HepG2 (cell line): ENCODE data around the gene NFE2L3. TPM values are rescaled to one million over a fixed set of nuclear protein-coding genes. Genes with fewer than 3 reads are reported as not detected.

ENCODE experiments used
- ADNP ChIP-seq: sonication (generic); formaldehyde crosslinking; IDR thresholded peaks from 2 replicates; pipeline ENCODE4 v1.4.0; 2020; ENCODE audit warnings: missing genetic modification reagents
- AKNA ChIP-seq: sonication (generic); formaldehyde crosslinking; IDR thresholded peaks from 2 replicates; pipeline ENCODE4 v1.4.0; 2020; ENCODE audit warnings: missing genetic modification reagents, borderline replicate concordance
- BRCA1 ChIP-seq: sonication (generic); formaldehyde crosslinking; IDR thresholded peaks from 2 replicates; pipeline ENCODE4 v1.4.0; 2020; ENCODE audit warnings: missing genetic modification reagents
- GATA4 ChIP-seq: sonication (generic); IDR thresholded peaks from 2 replicates; pipeline ENCODE4 v1.6.1; 2016; ENCODE audit warnings: antibody characterized with exemption, low read depth, borderline replicate concordance
- GZF1 ChIP-seq: sonication (generic); formaldehyde crosslinking; IDR thresholded peaks from 2 replicates; pipeline ENCODE4 v1.5.1; 2020; ENCODE audit warnings: mild to moderate bottlenecking, missing genetic modification reagents
- HBP1 ChIP-seq: IDR thresholded peaks from 2 replicates; pipeline ENCODE4 v1.6.1; 2016; ENCODE audit warnings: low read depth, control low read depth
- JUNB ChIP-seq: sonication (generic); formaldehyde crosslinking; IDR thresholded peaks from 2 replicates; pipeline ENCODE4 v1.8.0; 2022; ENCODE audit warnings: missing genetic modification reagents, mild to moderate bottlenecking, borderline replicate concordance
- NBN ChIP-seq: fragments of 450-650 bp; conservative IDR thresholded peaks from 2 replicates; pipeline ENCODE4 v1.6.1; 2017
- PREB ChIP-seq: sonication (generic); formaldehyde crosslinking; IDR thresholded peaks from 2 replicates; pipeline ENCODE4 v1.4.0; 2020; ENCODE audit warnings: missing genetic modification reagents
- TCF12 ChIP-seq, 2 experiments: fragments of 450-650 bp in 1 of 2; sonication (generic) in 1 of 2; formaldehyde crosslinking in 1 of 2; IDR thresholded peaks; 2 replicates each; pipeline versions ENCODE4 v1.6.1 to v1.8.0; 2017 to 2022; ENCODE audit warnings: antibody characterized with exemption in 1 of 2, mild to moderate bottlenecking in 1 of 2, missing genetic modification reagents in 1 of 2, moderate library complexity in 1 of 2
- TIGD3 ChIP-seq: sonication (generic); formaldehyde crosslinking; IDR thresholded peaks from 2 replicates; pipeline ENCODE4 v1.5.1; 2020; ENCODE audit warnings: mild to moderate bottlenecking, missing genetic modification reagents, borderline replicate concordance
- ZNF230 ChIP-seq: sonication (generic); formaldehyde crosslinking; IDR thresholded peaks from 2 replicates; pipeline ENCODE4 v1.4.0; 2020; ENCODE audit warnings: mild to moderate bottlenecking, missing genetic modification reagents
- ZNF562 ChIP-seq: sonication (generic); formaldehyde crosslinking; IDR thresholded peaks from 2 replicates; pipeline ENCODE4 v1.8.0; 2022; ENCODE audit warnings: missing genetic modification reagents, borderline replicate concordance
- ZNF570 ChIP-seq: sonication (generic); formaldehyde crosslinking; IDR thresholded peaks from 2 replicates; pipeline ENCODE4 v1.4.0; 2020; ENCODE audit warnings: mild to moderate bottlenecking, missing genetic modification reagents, borderline replicate concordance
- ZNF577 ChIP-seq: sonication (generic); formaldehyde crosslinking; IDR thresholded peaks from 2 replicates; pipeline ENCODE4 v1.4.0; 2020; ENCODE audit warnings: mild to moderate bottlenecking, low read depth, missing genetic modification reagents, borderline replicate concordance
- ZNF746 ChIP-seq: sonication (generic); formaldehyde crosslinking; IDR thresholded peaks from 2 replicates; pipeline ENCODE4 v1.8.0; 2022; ENCODE audit warnings: mild to moderate bottlenecking, missing genetic modification reagents
- ZNF770 ChIP-seq: sonication (generic); formaldehyde crosslinking; IDR thresholded peaks from 2 replicates; pipeline ENCODE4 v1.5.0; 2020; ENCODE audit warnings: mild to moderate bottlenecking, missing genetic modification reagents
- ZNF891 ChIP-seq: sonication (generic); formaldehyde crosslinking; IDR thresholded peaks from 2 replicates; pipeline ENCODE4 v1.5.0; 2020; ENCODE audit warnings: mild to moderate bottlenecking, missing genetic modification reagents
- polyA plus RNA-seq, 8 experiments: library from polyadenylated mRNA; depleted of rRNA in 3 of 8; stranded (reverse) in 7 of 8; unstranded in 1 of 8; fragments of >200 nt; fragmentation: Illumina TruSeq in 4 of 8; extraction: Trizol in 4 of 8; gene quantifications; 2 replicates each; pipeline versions ENCODE4 v1.2.1 to v1.2.3, GENCODE V29; 2011 to 2016; ENCODE audit warnings: low read depth in 4 of 8, missing spikeins in 1 of 8, mixed read lengths in 1 of 8; ENCODE audit not compliant: insufficient read depth in 1 of 8
- total RNA-seq, 5 experiments: library from RNA; depleted of rRNA; stranded (reverse); fragments of >200 nt; fragmentation: Illumina TruSeq; extraction: Trizol; gene quantifications; 2 replicates each; pipeline ENCODE4 v1.2.3, GENCODE V29; 2016; ENCODE audit warnings: low read depth in 1 of 5

NFE2L3 gene
- total and polyA plus RNA-seq, 2 of the 13 experiments (the other 11 are each of a cell fraction or from before 2014, with no cell fraction given), result 11.4 to 19.4 TPM

GRCh38 chr7:26200038-26200443 is 48.0 kb downstream of the NFE2L3 start (continued):
- TF ChIP-seq HBP1 (CRISPR knock-in tag), result peak; percentile 19; the same call in 1 of the 2 replicates
- no peak for TF ChIP-seq TCF12 (IDR thresholded peaks at IDR 0.05)
- no peak for TF ChIP-seq TCF12 (CRISPR knock-in tag; IDR thresholded peaks at IDR 0.05)
- TF ChIP-seq AKNA (CRISPR knock-in tag), result no peak
- no peak for TF ChIP-seq ZNF577 (CRISPR knock-in tag)
- no peak for TF ChIP-seq ADNP
- TF ChIP-seq ZNF570 (CRISPR knock-in tag), result no peak
- no peak for TF ChIP-seq ZNF230 (CRISPR knock-in tag)
- TF ChIP-seq NBN, result no peak
- no peak for TF ChIP-seq ZNF562 (CRISPR knock-in tag)
- TF ChIP-seq TIGD3, result no peak
- TF ChIP-seq BRCA1 (CRISPR knock-in tag), result no peak
- TF ChIP-seq ZNF770 (CRISPR knock-in tag), result no peak
- TF ChIP-seq GZF1 (CRISPR knock-in tag), result no peak
- no peak for TF ChIP-seq JUNB (CRISPR knock-in tag)
- no peak for TF ChIP-seq GATA4
- TF ChIP-seq PREB, result no peak
- no peak for TF ChIP-seq ZNF746 (CRISPR knock-in tag)
- no peak for TF ChIP-seq ZNF891 (CRISPR knock-in tag)
